ENCODE results near the gene ARPC1A. TPM values are rescaled to one million over a fixed set of nuclear protein-coding genes. Genes with fewer than 3 reads are reported as not detected.
A peak's percentile ranks its signal among the peaks of the same experiment; 100 is the strongest.
"Not testable (repeated sequence)": the region's sequence is repeated elsewhere in the genome, so short reads cannot be mapped to it uniquely, and the experiment has no call there.

The ARPC1A gene
- total RNA-seq, 1 donor from 2014 or later = 161 TPM

GRCh38 chr7:99399597-99399996 is 73.9 kb downstream of the ARPC1A start:
- ATAC-seq (no peak), DNase-seq (no peak)
- intact Hi-C loops (cut with micrococcal nuclease) = no loop called here

GRCh38 chr7:99402854-99403253 is 77.2 kb downstream of the ARPC1A start:
- intact Hi-C loops (cut with micrococcal nuclease) = no loop called here
- ATAC-seq = no peak
- no peak for DNase-seq

GRCh38 chr7:99403764-99404163 is 78.1 kb downstream of the ARPC1A start:
- intact Hi-C loops (cut with micrococcal nuclease) = no loop called here
- DNase-seq (no peak), ATAC-seq (no peak)

GRCh38 chr7:99404235-99404976 is 78.7 kb downstream of the ARPC1A start:
- ATAC-seq (no peak), DNase-seq (no peak)
- intact Hi-C loops (cut with micrococcal nuclease) = no loop called here

- intact Hi-C loops (cut with micrococcal nuclease) = no loop called here
- ATAC-seq (no peak), DNase-seq (no peak)
Measured at GRCh38 chr7:99404977-99405320, 79.3 kb downstream of the ARPC1A start.

GRCh38 chr7:99406557-99406956 is 80.9 kb downstream of the ARPC1A start:
- DNase-seq (no peak), ATAC-seq (no peak)
- intact Hi-C loops (cut with micrococcal nuclease) = no loop called here

GRCh38 chr7:99407872-99408378 is 82.2 kb downstream of the ARPC1A start:
- peak; percentile 24 for ATAC-seq
- peak; percentile 55 for DNase-seq
- intact Hi-C loops (cut with micrococcal nuclease) = no loop called here

- intact Hi-C loops (cut with micrococcal nuclease) = no loop called here
- DNase-seq (peak; percentile 96), ATAC-seq (peak; percentile 96)
Measured at GRCh38 chr7:99408379-99409191, 82.9 kb downstream of the ARPC1A start, which contains the start of the genes BUD31 and PDAP1. Gene BUD31, plus strand, starts transcription at chr7:99408969. Its CDS starts 2,124 bp downstream, at chr7:99411093. Gene PDAP1, minus strand, starts transcription at chr7:99408597. Its CDS starts 49 bp downstream, at chr7:99408548.

- intact Hi-C loops (cut with micrococcal nuclease) = no loop called here
- DNase-seq (no peak), ATAC-seq (no peak)
Measured at GRCh38 chr7:99409192-99409572, 83.5 kb downstream of the ARPC1A start.

- no peak for DNase-seq
- no peak for ATAC-seq
- intact Hi-C loops (cut with micrococcal nuclease) = no loop called here
Measured at GRCh38 chr7:99409806-99410205, 84.1 kb downstream of the ARPC1A start.

GRCh38 chr7:99410635-99411034 is 84.9 kb downstream of the ARPC1A start:
- intact Hi-C loops (cut with micrococcal nuclease) = no loop called here
- DNase-seq = no peak
- ATAC-seq = no peak

- DNase-seq = peak; percentile 76
- intact Hi-C loops (cut with micrococcal nuclease); ATAC-seq: not testable (repeated sequence)
Measured at GRCh38 chr7:99415513-99416127, 89.9 kb downstream of the ARPC1A start.

Other genes with a start within 250 kb of the ARPC1A start
- gene SMURF1, start 181.8 kb upstream of the ARPC1A start, total RNA-seq = 11.5 TPM
- not detected for gene KPNA7, start 117.8 kb upstream of the ARPC1A start, total RNA-seq
- not detected for gene MYH16, start 53.1 kb upstream of the ARPC1A start, total RNA-seq
- 38.7 TPM for gene ARPC1B, start 48.8 kb downstream of the ARPC1A start, total RNA-seq
- 97.2 TPM for gene PDAP1, start 82.7 kb downstream of the ARPC1A start, total RNA-seq
- 36.0 TPM for gene BUD31, start 83.1 kb downstream of the ARPC1A start, total RNA-seq
- 3.1 TPM for gene PTCD1, start 112.9 kb downstream of the ARPC1A start, total RNA-seq
- 19.8 TPM for gene CPSF4, start 113.0 kb downstream of the ARPC1A start, total RNA-seq
- 883 TPM for gene ATP5MF, start 140.3 kb downstream of the ARPC1A start, total RNA-seq
- 2.9 TPM for gene ZNF789, start 147.0 kb downstream of the ARPC1A start, total RNA-seq
- gene ZNF394, start 174.4 kb downstream of the ARPC1A start, total RNA-seq = 17.4 TPM
- 6.3 TPM for gene ZKSCAN5, start 178.8 kb downstream of the ARPC1A start, total RNA-seq
- gene FAM200A, start 226.2 kb downstream of the ARPC1A start, total RNA-seq = 7.0 TPM
- gene ZNF655, start 232.7 kb downstream of the ARPC1A start, total RNA-seq = 30.0 TPM